OCI-LY1 (cell line): ENCODE measurements around the gene GPR63.

Experiments used
- EZH2 ChIP-seq: fragments of 200-600 bp; sonication (generic), shearing (Covaris generic); IDR thresholded peaks from 2 replicates; pipeline ENCODE4 v1.8.0; 2017; ENCODE audit warnings: borderline replicate concordance, mixed run types, mild to moderate bottlenecking, antibody characterized with exemption, low read length, moderate library complexity, mixed read lengths
- TF ChIP-seq, protein P1 (sequence below): fragments of 200-600 bp; sonication (generic), shearing (Covaris generic); IDR thresholded peaks from 2 replicates; pipeline ENCODE4 v1.5.1; 2017; ENCODE audit warnings: mild to moderate bottlenecking, antibody characterized with exemption, low read length, moderate library complexity, mixed read lengths

DNA sequence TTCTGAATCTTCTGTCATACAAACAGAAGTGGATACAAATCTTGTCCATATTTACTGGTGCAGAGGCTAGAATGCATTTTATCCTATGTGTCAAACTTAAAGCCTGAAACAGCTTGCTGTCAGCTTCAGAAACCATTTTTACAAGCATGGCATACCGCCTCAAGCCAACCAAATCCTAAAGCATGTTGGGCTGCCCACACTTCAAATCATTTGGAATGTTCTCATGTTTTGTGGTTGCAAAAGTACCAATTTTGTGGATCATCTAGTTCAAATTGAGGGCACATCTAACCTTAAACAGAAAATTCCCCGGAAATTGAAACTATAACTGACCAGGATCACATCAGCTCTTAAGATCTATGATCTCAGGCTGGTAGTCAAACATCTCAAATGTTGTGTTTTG is 3.2 kb downstream of the GPR63 start:
- TF ChIP-seq, protein P1, sequence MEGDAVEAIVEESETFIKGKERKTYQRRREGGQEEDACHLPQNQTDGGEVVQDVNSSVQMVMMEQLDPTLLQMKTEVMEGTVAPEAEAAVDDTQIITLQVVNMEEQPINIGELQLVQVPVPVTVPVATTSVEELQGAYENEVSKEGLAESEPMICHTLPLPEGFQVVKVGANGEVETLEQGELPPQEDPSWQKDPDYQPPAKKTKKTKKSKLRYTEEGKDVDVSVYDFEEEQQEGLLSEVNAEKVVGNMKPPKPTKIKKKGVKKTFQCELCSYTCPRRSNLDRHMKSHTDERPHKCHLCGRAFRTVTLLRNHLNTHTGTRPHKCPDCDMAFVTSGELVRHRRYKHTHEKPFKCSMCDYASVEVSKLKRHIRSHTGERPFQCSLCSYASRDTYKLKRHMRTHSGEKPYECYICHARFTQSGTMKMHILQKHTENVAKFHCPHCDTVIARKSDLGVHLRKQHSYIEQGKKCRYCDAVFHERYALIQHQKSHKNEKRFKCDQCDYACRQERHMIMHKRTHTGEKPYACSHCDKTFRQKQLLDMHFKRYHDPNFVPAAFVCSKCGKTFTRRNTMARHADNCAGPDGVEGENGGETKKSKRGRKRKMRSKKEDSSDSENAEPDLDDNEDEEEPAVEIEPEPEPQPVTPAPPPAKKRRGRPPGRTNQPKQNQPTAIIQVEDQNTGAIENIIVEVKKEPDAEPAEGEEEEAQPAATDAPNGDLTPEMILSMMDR: no peak
- TF ChIP-seq EZH2: no peak
